PC-9 (cell line): ENCODE measurements around the gene ACADS. TPM values are rescaled to one million over a fixed set of nuclear protein-coding genes. Genes with fewer than 3 reads are reported as not detected.
A peak's percentile ranks its signal among the peaks of the same experiment; 100 is the strongest.

Source experiments
- BruUV-seq: library from RNA; stranded (reverse); fragments of 400-500 nt; replicated peaks from 2 replicates; lab custom pipeline; 2021; lab: Mats Ljungman, UMichigan
- CTCF ChIA-PET: fragments of 300-600 bp; sonication (Branson Sonifier 250); formaldehyde crosslinking; loops from one replicate; lab custom pipeline; 2022; ENCODE audit warnings: antibody characterized with exemption; lab: Charles Lee
- POLR2A ChIA-PET: fragments of 300-600 bp; sonication (Branson Sonifier 250); formaldehyde crosslinking; loops from one replicate; lab custom pipeline; 2022; ENCODE audit warnings: antibody characterized with exemption; ENCODE audit not compliant: unreplicated experiment; lab: Charles Lee
- DNase-seq, 2 experiments: peaks; one replicate each; pipeline versions ENCODE4 v3.0.0 to v3.0.0-alpha.2; 2015 to 2022; ENCODE audit warnings: mixed read lengths in 1 of 2
- H2AFZ ChIP-seq: fragments of 200-600 bp; sonication (generic); 2 replicates; pipeline ENCODE4 v1.8.1; 2017; ENCODE audit warnings: antibody characterized with exemption
- H3F3A ChIP-seq: fragments of 200-600 bp; sonication (generic); 2 replicates; pipeline ENCODE4 v1.8.1; 2017; ENCODE audit warnings: antibody characterized with exemption, mild to moderate bottlenecking, low read depth; ENCODE audit not compliant: insufficient read depth
- H3K27ac ChIP-seq: fragments of 200-600 bp; sonication (generic); 2 replicates; pipeline ENCODE4 v1.6.1; 2016; ENCODE audit warnings: mixed run types
- H3K27me3 ChIP-seq: fragments of 200-600 bp; sonication (generic); 2 replicates; pipeline ENCODE4 v1.6.1; 2016; ENCODE audit warnings: low read depth, mixed run types; ENCODE audit not compliant: insufficient read depth
- H3K36me3 ChIP-seq: fragments of 200-600 bp; sonication (generic); 2 replicates; pipeline ENCODE4 v1.6.1; 2016; ENCODE audit warnings: low read depth, mixed run types
- H3K4me1 ChIP-seq: fragments of 200-600 bp; sonication (generic); replicated peaks from 2 replicates; pipeline ENCODE4 v1.6.1; 2016; ENCODE audit warnings: mixed run types; ENCODE audit not compliant: insufficient read depth
- H3K4me2 ChIP-seq: fragments of 200-600 bp; sonication (generic); 2 replicates; pipeline ENCODE4 v1.6.1; 2017; ENCODE audit warnings: mixed run types
- H3K4me3 ChIP-seq: fragments of 200-600 bp; sonication (generic); 2 replicates; pipeline ENCODE4 v1.6.1; 2016; ENCODE audit warnings: mixed run types
- H3K79me2 ChIP-seq: fragments of 200-600 bp; sonication (generic); 2 replicates; pipeline ENCODE4 v1.6.1; 2017; ENCODE audit warnings: low read depth, mixed run types
- H3K9me2 ChIP-seq: fragments of 200-600 bp; sonication (generic); 2 replicates; pipeline ENCODE4 v1.8.1; 2017; ENCODE audit warnings: mild to moderate bottlenecking; ENCODE audit not compliant: insufficient read depth
- H3K9me3 ChIP-seq: fragments of 200-600 bp; sonication (generic); 2 replicates; pipeline ENCODE4 v1.8.1; 2016; ENCODE audit warnings: low read depth; ENCODE audit not compliant: insufficient read depth
- H4K20me1 ChIP-seq: fragments of 200-600 bp; sonication (generic); 2 replicates; pipeline ENCODE4 v1.8.1; 2017; ENCODE audit not compliant: insufficient read depth
- EZH2 ChIP-seq: fragments of 200-600 bp; sonication (generic); IDR thresholded peaks from 2 replicates; pipeline ENCODE4 v1.8.0; 2017; ENCODE audit warnings: antibody characterized with exemption, low read depth
- intact Hi-C: fragments of 100-400 bp; cut with micrococcal nuclease; formaldehyde crosslinking; loops from one replicate; pipeline ENCODE4 v1.10.0; 2022; ENCODE audit not compliant: unreplicated experiment
- total RNA-seq: library from RNA; stranded (reverse); gene quantifications from 2 replicates; pipeline ENCODE4 v1.2.3, GENCODE V29; 2021
- TF ChIP-seq, protein P1 (sequence below): fragments of 200-600 bp; sonication (generic); conservative IDR thresholded peaks from 2 replicates; pipeline ENCODE4 v1.6.1; 2017; ENCODE audit warnings: mixed run types, antibody characterized with exemption, mild to moderate bottlenecking, moderate library complexity

The ACADS gene
- total RNA-seq, 1 experiment from 2014 or later = 8.2 TPM

DNA sequence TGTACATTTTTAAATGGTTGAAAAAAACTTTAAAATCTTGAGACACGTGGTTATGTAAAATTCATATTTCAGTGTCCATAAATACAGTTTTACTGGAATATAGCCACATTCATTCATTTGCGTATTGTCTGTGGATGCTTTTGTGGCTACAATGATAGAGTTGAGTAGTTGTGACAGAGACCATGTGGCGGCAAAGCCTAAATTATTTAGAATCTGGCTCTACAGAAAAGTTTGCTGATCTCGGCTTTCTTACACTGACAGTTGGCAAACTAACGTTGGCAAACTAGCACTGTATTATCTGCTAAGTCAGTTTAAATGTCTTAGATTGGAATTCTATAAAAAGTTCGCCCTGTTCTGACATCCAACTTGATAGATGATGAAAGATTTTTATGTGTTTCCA lies 13.0 kb upstream of the ACADS start:
- no peak for DNase-seq
- no peak overlapping the region for H3K27ac ChIP-seq
- TF ChIP-seq, protein P1, sequence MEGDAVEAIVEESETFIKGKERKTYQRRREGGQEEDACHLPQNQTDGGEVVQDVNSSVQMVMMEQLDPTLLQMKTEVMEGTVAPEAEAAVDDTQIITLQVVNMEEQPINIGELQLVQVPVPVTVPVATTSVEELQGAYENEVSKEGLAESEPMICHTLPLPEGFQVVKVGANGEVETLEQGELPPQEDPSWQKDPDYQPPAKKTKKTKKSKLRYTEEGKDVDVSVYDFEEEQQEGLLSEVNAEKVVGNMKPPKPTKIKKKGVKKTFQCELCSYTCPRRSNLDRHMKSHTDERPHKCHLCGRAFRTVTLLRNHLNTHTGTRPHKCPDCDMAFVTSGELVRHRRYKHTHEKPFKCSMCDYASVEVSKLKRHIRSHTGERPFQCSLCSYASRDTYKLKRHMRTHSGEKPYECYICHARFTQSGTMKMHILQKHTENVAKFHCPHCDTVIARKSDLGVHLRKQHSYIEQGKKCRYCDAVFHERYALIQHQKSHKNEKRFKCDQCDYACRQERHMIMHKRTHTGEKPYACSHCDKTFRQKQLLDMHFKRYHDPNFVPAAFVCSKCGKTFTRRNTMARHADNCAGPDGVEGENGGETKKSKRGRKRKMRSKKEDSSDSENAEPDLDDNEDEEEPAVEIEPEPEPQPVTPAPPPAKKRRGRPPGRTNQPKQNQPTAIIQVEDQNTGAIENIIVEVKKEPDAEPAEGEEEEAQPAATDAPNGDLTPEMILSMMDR = no peak
- TF ChIP-seq EZH2 = no peak
- no peak overlapping the region for H3K4me3 ChIP-seq
- intact Hi-C loops = loop anchor here (5.0 kb wide), 2 partner anchors 145 to 260 kb away; no protein-coding TSS in a partner anchor
- no peak overlapping the region for H3K4me2 ChIP-seq
- peaks cover 5% of the 10 kb centered on the region; the same call in 1 of the 2 replicates for H3K36me3 ChIP-seq
- POLR2A ChIA-PET = no interaction called here
- H4K20me1 ChIP-seq = peaks cover 4% of the 10 kb centered on the region; the same call in 1 of the 2 replicates
- peaks cover 8% of the 10 kb centered on the region; the same call in 1 of the 2 replicates for H3F3A ChIP-seq
- peaks cover 20% of the 10 kb centered on the region for H3K79me2 ChIP-seq
- BruUV-seq = no TSS peak
- H3K9me3 ChIP-seq = no peaks in the 10 kb centered on the region
- H3K9me2 ChIP-seq = no peaks in the 10 kb centered on the region
- CTCF ChIA-PET = no interaction called here
- 0 out of 2 replicates have a peak, but pooled peaks cover 7% of the 10 kb centered on the region for H3K4me1 ChIP-seq
- no peak overlapping the region for H2AFZ ChIP-seq
- no peaks in the 10 kb centered on the region for H3K27me3 ChIP-seq

DNA sequence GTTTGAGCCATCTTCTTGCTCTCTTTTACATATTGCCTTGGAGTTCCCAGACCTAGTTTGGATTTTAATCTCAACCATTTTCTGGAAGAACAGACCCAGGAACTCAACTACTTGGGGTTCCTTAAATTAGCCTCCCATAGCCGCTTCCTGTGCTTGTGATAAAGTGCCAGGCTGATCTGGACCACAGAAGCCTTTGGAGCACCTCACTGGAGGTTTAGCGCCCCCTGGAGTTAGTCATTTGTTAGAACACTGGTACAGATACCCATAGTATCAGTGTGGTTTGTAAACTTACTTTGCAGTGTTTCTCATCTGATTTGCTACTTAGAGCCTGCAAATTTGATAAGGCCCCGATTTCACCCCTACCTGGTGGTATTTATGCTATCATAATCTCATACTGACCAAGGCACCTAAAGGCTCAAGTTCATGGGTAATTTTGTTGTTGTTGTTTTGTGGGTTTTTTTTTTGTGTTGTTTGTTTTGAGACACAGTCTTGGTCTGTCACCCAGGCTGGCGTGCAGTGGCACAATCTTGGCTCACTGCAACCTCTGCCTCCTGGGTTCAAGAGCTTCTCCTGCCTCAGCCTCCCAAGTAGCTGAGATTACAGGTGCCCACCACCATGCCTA lies 11.7 kb upstream of the ACADS start:
- Histone ChIP-seq H3K79me2 (peaks cover 20% of the 10 kb centered on the region), H3K4me1 (0 out of 2 replicates have a peak, but pooled peaks cover 7% of the 10 kb centered on the region), H3K9me2 (no peaks in the 10 kb centered on the region), H2AFZ (no peak overlapping the region), H3K27ac (no peak overlapping the region), H3K36me3 (peaks cover 7% of the 10 kb centered on the region; the same call in 1 of the 2 replicates), H3K27me3 (no peaks in the 10 kb centered on the region), H4K20me1 (peaks cover 4% of the 10 kb centered on the region; the same call in 1 of the 2 replicates), H3K4me3 (no peak overlapping the region), H3K4me2 (no peak overlapping the region), H3K9me3 (no peaks in the 10 kb centered on the region), H3F3A (peaks cover 8% of the 10 kb centered on the region; the same call in 1 of the 2 replicates)
- CTCF ChIA-PET = no interaction called here
- DNase-seq = peak; percentile 48 to 55
- POLR2A ChIA-PET = no interaction called here
- intact Hi-C loops = loop anchor here (1.0 to 5.0 kb wide), 5 partner anchors 67 to 389 kb away; no protein-coding TSS in a partner anchor
- no peak for TF ChIP-seq EZH2
- TF ChIP-seq, protein P1 = peak; percentile 90
- BruUV-seq = no TSS peak

DNA sequence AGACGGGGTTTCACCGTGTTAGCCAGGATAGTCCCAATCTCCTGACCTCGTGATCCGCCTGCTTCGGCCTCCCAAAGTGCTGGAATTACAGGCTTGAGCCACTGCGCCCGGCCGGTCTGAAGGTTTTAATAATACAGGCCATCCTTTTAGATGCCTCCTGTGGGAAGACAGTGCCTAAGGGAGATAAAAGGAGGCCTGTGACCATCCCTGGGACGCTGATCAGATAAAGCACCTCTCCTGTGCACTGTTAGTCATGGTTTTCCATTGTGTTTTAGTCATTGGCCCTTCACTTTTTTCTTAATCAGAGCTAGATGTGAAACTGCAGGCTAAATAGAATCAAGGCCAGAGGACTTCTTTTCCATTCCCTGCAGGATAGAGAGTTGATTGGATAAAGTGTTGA lies 7.6 kb upstream of the ACADS start:
- Histone ChIP-seq H4K20me1 (peaks cover 4% of the 10 kb centered on the region; the same call in 1 of the 2 replicates), H3K9me3 (no peaks in the 10 kb centered on the region), H3K79me2 (no peaks in the 10 kb centered on the region), H3K4me2 (no peak overlapping the region), H3K36me3 (peaks cover 11% of the 10 kb centered on the region; the same call in 1 of the 2 replicates), H3F3A (no peaks in the 10 kb centered on the region), H3K9me2 (no peaks in the 10 kb centered on the region), H3K27me3 (no peaks in the 10 kb centered on the region), H3K27ac (no peak overlapping the region), H2AFZ (no peak overlapping the region), H3K4me1 (no peaks in the 10 kb centered on the region), H3K4me3 (no peak overlapping the region)
- TF ChIP-seq EZH2 = no peak
- TF ChIP-seq, protein P1 = no peak
- intact Hi-C loops = no loop called here
- DNase-seq = no peak
- ChIA-PET CTCF (no interaction called here), POLR2A (no interaction called here)
- BruUV-seq = no TSS peak
